ENCODE results near the gene CD99.

DNA sequence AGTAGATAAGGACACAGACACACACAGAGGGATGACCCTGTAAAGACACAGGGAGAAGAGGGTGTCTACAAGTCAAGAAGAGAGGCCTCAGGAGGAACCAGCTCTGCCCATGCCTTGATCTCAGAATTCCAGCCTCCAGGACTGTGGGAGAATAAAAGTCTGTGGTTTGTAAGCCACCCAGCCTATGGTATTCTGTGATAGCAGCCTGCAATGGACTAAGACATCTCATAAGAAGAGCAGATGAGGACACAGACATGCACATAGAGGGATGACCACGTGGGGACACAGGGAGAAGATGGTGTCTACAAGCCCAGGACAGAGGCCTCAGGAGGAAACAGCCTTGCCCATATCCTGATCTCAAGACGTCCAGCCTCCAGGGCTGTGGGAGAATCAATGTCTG, 70.2 kb downstream of the CD99 start:
- no peak for TF ChIP-seq POLR2A (IDR thresholded peaks at IDR 0.05)
- TF ChIP-seq, protein P1, sequence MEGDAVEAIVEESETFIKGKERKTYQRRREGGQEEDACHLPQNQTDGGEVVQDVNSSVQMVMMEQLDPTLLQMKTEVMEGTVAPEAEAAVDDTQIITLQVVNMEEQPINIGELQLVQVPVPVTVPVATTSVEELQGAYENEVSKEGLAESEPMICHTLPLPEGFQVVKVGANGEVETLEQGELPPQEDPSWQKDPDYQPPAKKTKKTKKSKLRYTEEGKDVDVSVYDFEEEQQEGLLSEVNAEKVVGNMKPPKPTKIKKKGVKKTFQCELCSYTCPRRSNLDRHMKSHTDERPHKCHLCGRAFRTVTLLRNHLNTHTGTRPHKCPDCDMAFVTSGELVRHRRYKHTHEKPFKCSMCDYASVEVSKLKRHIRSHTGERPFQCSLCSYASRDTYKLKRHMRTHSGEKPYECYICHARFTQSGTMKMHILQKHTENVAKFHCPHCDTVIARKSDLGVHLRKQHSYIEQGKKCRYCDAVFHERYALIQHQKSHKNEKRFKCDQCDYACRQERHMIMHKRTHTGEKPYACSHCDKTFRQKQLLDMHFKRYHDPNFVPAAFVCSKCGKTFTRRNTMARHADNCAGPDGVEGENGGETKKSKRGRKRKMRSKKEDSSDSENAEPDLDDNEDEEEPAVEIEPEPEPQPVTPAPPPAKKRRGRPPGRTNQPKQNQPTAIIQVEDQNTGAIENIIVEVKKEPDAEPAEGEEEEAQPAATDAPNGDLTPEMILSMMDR (IDR thresholded peaks at IDR 0.05), result no peak
